G401 (cell line): ENCODE data around the gene KLRC2. TPM values are rescaled to one million over a fixed set of nuclear protein-coding genes. Genes with fewer than 3 reads are reported as not detected.
"Not testable (repeated sequence)": the region's sequence is repeated elsewhere in the genome, so short reads cannot be mapped to it uniquely, and the experiment has no call there.

Experiments
- DNase-seq: peaks from one replicate; pipeline ENCODE4 v3.0.0-alpha.2; 2015; ENCODE audit warnings: low spot score
- in situ Hi-C: cut with HindIII; loops from 2 replicates; pipeline ENCODE4 v1.10.0; 2016; ENCODE audit warnings: low sequenced_read_pairs, mixed read lengths
- total RNA-seq: library from RNA; depleted of rRNA; stranded (reverse); fragments of >200 nt; shearing (Covaris generic); gene quantifications from 2 replicates; pipeline ENCODE4 v1.2.3, GENCODE V29; 2014; rRNA removed

Gene KLRC2
- not detected in 2 replicates for total RNA-seq

- in situ Hi-C loops, DNase-seq: not testable (repeated sequence)
Observed at GRCh38 chr12:10435816-10436215, at the start of gene KLRC2. Gene KLRC2 (minus strand): TSS chr12:10436010. CDS start chr12:10435986, 24 bp downstream.

GRCh38 chr12:10481901-10482300 is 46.1 kb upstream of the KLRC2 start:
- DNase-seq, in situ Hi-C loops: not testable (repeated sequence)

- DNase-seq, in situ Hi-C loops: not testable (repeated sequence)
Observed at GRCh38 chr12:10472808-10473207, 37.0 kb upstream of the KLRC2 start.

GRCh38 chr12:10469701-10470100 is 33.9 kb upstream of the KLRC2 start:
- no peak for DNase-seq
- in situ Hi-C loops, result no loop called here

GRCh38 chr12:10466311-10466710 is 30.5 kb upstream of the KLRC2 start:
- DNase-seq, result no peak
- in situ Hi-C loops, result no loop called here

GRCh38 chr12:10457760-10458159 is 21.9 kb upstream of the KLRC2 start:
- DNase-seq, result no peak
- in situ Hi-C loops, result no loop called here

- in situ Hi-C loops, result no loop called here
- DNase-seq, result no peak
Observed at GRCh38 chr12:10456856-10457255, 21.0 kb upstream of the KLRC2 start.

- no peak for DNase-seq
- in situ Hi-C loops, result no loop called here
Observed at GRCh38 chr12:10455766-10456165, 20.0 kb upstream of the KLRC2 start.

- in situ Hi-C loops, result no loop called here
- no peak for DNase-seq
Observed at GRCh38 chr12:10454531-10454930, 18.7 kb upstream of the KLRC2 start.

- in situ Hi-C loops, result no loop called here
- DNase-seq, result no peak
Observed at GRCh38 chr12:10453156-10453555, 17.3 kb upstream of the KLRC2 start, which contains the start of gene KLRC1. Gene KLRC1 (minus strand): TSS chr12:10453377. CDS start chr12:10451156, 2,221 bp downstream.

- no peak for DNase-seq
- in situ Hi-C loops, result no loop called here
Observed at GRCh38 chr12:10448236-10448635, 12.4 kb upstream of the KLRC2 start.

- in situ Hi-C loops, DNase-seq: not testable (repeated sequence)
Observed at GRCh38 chr12:10446052-10446451, 10.2 kb upstream of the KLRC2 start.

- DNase-seq, in situ Hi-C loops: not testable (repeated sequence)
Observed at GRCh38 chr12:10441144-10441543, 5.3 kb upstream of the KLRC2 start.

- not testable (repeated sequence) for DNase-seq
Observed at GRCh38 chr12:10439608-10440274, 3.9 kb upstream of the KLRC2 start.

GRCh38 chr12:10437601-10438000 is 1.8 kb upstream of the KLRC2 start:
- in situ Hi-C loops, DNase-seq: not testable (repeated sequence)

More at GRCh38 chr12:10439608-10440274, 3.9 kb upstream of the KLRC2 start:
- in situ Hi-C loops, result not testable (repeated sequence)

- in situ Hi-C loops, DNase-seq: not testable (repeated sequence)
Observed at GRCh38 chr12:10430623-10431022, 5.2 kb downstream of the KLRC2 start.

- DNase-seq, result not testable (repeated sequence)
Observed at GRCh38 chr12:10425938-10426337, 9.9 kb downstream of the KLRC2 start.

GRCh38 chr12:10424260-10424899 is 11.4 kb downstream of the KLRC2 start:
- in situ Hi-C loops, DNase-seq: not testable (repeated sequence)

More at GRCh38 chr12:10425938-10426337, 9.9 kb downstream of the KLRC2 start:
- in situ Hi-C loops, result not testable (repeated sequence)

GRCh38 chr12:10422159-10422558 is 13.7 kb downstream of the KLRC2 start:
- in situ Hi-C loops, DNase-seq: not testable (repeated sequence)

GRCh38 chr12:10420334-10420733 is 15.5 kb downstream of the KLRC2 start, which contains the start of gene KLRC3:
Gene KLRC3 (minus strand): TSS chr12:10420595. CDS start chr12:10420550, 45 bp downstream.
- DNase-seq, in situ Hi-C loops: not testable (repeated sequence)
